Osteocyte (in vitro differentiated cells): ENCODE measurements around the gene ASTN2. TPM values are rescaled to one million over a fixed set of nuclear protein-coding genes. Genes with fewer than 3 reads are reported as not detected.
"Not testable (repeated sequence)": the region's sequence is repeated elsewhere in the genome, so short reads cannot be mapped to it uniquely, and the experiment has no call there.

Source experiments
- DNase-seq: peaks from one replicate; pipeline ENCODE4 v3.0.0; 2021; ENCODE audit warnings: mixed read lengths; ENCODE audit not compliant: unreplicated experiment; ENCODE audit errors: extremely low spot score
- H3K27ac Mint-ChIP-seq: one replicate; pipeline ENCODE4 v1.8.0; 2021; ENCODE audit warnings: mild to moderate bottlenecking, mixed read lengths; ENCODE audit not compliant: unreplicated experiment
- H3K27me3 Mint-ChIP-seq: one replicate; pipeline ENCODE4 v1.8.0; 2021; ENCODE audit warnings: mixed read lengths; ENCODE audit not compliant: unreplicated experiment
- H3K36me3 Mint-ChIP-seq: one replicate; pipeline ENCODE4 v1.8.0; 2021; ENCODE audit warnings: mixed read lengths; ENCODE audit not compliant: unreplicated experiment
- H3K4me1 Mint-ChIP-seq: one replicate; pipeline ENCODE4 v1.8.0; 2021; ENCODE audit warnings: mixed read lengths; ENCODE audit not compliant: unreplicated experiment
- H3K4me3 Mint-ChIP-seq: one replicate; pipeline ENCODE4 v1.8.0; 2021; ENCODE audit warnings: mild to moderate bottlenecking, moderate library complexity, mixed read lengths; ENCODE audit not compliant: unreplicated experiment
- H3K9me3 Mint-ChIP-seq: one replicate; pipeline ENCODE4 v1.8.0; 2021; ENCODE audit warnings: mixed read lengths; ENCODE audit not compliant: unreplicated experiment
- total RNA-seq: library from RNA; stranded (reverse); gene quantifications from 2 replicates; pipeline ENCODE4 v1.2.1, GENCODE V29; 2021
- TF ChIP-seq, protein P1 (sequence below): fragments of 200-600 bp; sonication (generic); IDR thresholded peaks from 2 replicates; pipeline ENCODE4 v1.5.0; 2021; ENCODE audit warnings: antibody characterized with exemption, mild to moderate bottlenecking, moderate library complexity

Gene ASTN2
- total RNA-seq, 1 donor from 2014 or later, result 2.3 TPM

DNA sequence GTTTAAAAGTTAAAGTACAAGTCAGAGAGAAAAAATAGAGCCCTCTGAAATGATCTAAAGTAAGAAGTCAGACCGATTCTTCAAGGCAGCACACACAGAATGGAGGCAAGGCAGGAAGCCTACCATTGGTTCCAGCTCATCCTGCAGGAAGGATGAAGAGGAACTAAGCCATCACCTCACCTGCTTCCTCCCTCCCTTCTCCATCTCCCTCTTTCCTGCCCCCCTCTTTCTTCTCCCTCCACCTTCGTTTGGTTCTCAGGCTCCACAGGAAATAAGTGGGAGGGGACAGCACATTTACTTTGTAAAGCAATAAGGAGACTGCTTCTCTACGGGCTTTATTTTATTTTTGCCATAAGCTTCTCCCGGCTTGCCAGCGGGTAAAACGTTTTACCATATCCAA lies 514.3 kb downstream of the ASTN2 start:
- H3K9me3 Mint-ChIP-seq, result peaks cover 5% of the 10 kb centered on the region
- no peaks in the 10 kb centered on the region for H3K27me3 Mint-ChIP-seq
- no peak for DNase-seq
- TF ChIP-seq, protein P1, sequence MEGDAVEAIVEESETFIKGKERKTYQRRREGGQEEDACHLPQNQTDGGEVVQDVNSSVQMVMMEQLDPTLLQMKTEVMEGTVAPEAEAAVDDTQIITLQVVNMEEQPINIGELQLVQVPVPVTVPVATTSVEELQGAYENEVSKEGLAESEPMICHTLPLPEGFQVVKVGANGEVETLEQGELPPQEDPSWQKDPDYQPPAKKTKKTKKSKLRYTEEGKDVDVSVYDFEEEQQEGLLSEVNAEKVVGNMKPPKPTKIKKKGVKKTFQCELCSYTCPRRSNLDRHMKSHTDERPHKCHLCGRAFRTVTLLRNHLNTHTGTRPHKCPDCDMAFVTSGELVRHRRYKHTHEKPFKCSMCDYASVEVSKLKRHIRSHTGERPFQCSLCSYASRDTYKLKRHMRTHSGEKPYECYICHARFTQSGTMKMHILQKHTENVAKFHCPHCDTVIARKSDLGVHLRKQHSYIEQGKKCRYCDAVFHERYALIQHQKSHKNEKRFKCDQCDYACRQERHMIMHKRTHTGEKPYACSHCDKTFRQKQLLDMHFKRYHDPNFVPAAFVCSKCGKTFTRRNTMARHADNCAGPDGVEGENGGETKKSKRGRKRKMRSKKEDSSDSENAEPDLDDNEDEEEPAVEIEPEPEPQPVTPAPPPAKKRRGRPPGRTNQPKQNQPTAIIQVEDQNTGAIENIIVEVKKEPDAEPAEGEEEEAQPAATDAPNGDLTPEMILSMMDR, result no peak
- no peak overlapping the region for H3K4me3 Mint-ChIP-seq
- no peaks in the 10 kb centered on the region for H3K4me1 Mint-ChIP-seq
- H3K27ac Mint-ChIP-seq, result no peak overlapping the region
- H3K36me3 Mint-ChIP-seq, result no peaks in the 10 kb centered on the region

DNA sequence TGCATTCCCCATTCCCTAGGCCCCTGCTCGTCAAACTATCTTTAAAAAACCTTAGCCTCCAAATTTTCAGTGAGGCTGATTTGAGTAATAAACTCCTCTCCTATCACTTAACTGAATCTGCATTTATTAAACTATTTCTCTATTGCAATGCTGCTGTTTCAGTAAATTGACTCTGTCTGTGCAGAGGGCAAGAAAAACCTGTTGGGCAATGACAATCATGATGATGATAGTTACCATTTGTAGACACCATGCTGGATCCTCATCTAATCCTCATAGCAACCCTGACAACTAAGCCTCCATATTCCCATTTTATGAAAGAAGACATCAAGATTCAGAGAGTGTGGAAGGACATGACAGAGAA lies 514.9 kb downstream of the ASTN2 start:
- DNase-seq, result no peak
- TF ChIP-seq, protein P1, result no peak
- Mint-ChIP-seq H3K4me3 (no peak overlapping the region), H3K27me3 (no peaks in the 10 kb centered on the region), H3K36me3 (no peaks in the 10 kb centered on the region), H3K9me3 (peaks cover 5% of the 10 kb centered on the region), H3K27ac (no peak overlapping the region), H3K4me1 (no peaks in the 10 kb centered on the region)

GRCh38 chr9:116899337-116900006 lies 515.4 kb downstream of the ASTN2 start:
- Mint-ChIP-seq H3K4me3 (no peak overlapping the region), H3K4me1 (no peaks in the 10 kb centered on the region), H3K36me3 (no peaks in the 10 kb centered on the region), H3K27me3 (no peaks in the 10 kb centered on the region), H3K27ac (no peak overlapping the region), H3K9me3 (peaks cover 5% of the 10 kb centered on the region)
- TF ChIP-seq, protein P1, result no peak
- no peak for DNase-seq

- H3K4me3 Mint-ChIP-seq, H3K27ac Mint-ChIP-seq, H3K9me3 Mint-ChIP-seq, H3K4me1 Mint-ChIP-seq, DNase-seq, H3K27me3 Mint-ChIP-seq, H3K36me3 Mint-ChIP-seq: not testable (repeated sequence)
These were observed 516.7 kb downstream of the ASTN2 start for GRCh38 chr9:116898131-116898530.

DNA sequence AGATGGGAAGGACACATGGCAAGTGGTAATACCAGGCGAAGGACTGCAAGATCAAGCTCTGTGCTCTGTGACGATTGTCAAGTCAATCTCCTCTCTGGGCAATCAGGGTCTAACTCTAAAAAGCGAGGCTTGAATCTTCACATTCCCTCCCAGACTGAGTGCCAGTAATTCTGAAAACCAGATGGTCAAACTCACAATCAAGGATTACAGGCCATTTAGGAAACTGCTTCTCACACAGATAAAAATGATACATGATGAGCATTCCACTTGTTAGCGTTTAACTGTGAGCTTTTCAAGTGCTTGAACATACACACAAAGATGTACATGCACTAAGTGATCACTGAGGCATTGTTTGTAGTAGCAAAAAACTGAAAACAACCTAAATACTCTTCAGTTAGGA lies 517.7 kb downstream of the ASTN2 start:
- Mint-ChIP-seq H3K36me3 (no peaks in the 10 kb centered on the region), H3K4me3 (no peak overlapping the region)

More for the DNA sequence above, 517.7 kb downstream of the ASTN2 start:
- TF ChIP-seq, protein P1, result no peak
- Mint-ChIP-seq H3K4me1 (no peaks in the 10 kb centered on the region), H3K27ac (no peak overlapping the region), H3K9me3 (peaks cover 5% of the 10 kb centered on the region), H3K27me3 (no peaks in the 10 kb centered on the region)
- DNase-seq, result no peak
